Measurements from ENCODE around the gene APC2. TPM values are rescaled to one million over a fixed set of nuclear protein-coding genes. Genes with fewer than 3 reads are reported as not detected.

APC2 gene
- total RNA-seq, 1 donor from 2014 or later = 0.22 TPM

DNA sequence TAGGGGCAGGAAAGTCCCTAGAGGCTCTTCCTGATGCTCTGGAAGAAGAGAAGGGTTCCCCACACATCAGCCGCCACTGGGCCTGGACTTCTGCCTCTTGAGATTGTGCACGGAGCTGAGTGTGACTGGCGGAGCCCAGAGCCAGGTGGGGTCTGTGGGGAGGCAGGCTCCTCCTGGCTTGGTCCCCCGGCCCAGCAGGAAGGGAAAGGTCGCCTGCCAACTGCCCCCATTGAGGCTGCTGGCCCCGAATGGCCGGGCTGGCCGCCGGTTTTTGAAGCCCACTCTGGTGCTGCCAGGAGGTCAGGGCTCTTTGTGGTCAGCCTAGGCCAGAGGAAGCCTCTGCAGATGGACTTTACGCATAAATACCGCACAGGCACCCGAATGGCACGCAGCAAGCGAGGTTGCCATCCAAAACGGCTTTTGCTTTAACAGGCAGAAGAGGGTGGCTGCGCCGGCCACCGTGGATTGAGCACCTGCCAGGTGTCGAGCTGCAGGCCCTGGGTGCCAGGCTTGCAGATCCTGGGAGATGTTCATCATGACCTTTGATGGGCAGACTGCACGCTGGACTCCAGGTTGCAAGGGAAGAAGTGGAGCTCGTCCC lies 37.5 kb upstream of the APC2 start:
- H3K4me3 ChIP-seq = no peak overlapping the region
- no peak for DNase-seq
- H3K36me3 ChIP-seq = peaks cover 10% of the 10 kb centered on the region
- H3K4me1 ChIP-seq = peaks cover 97% of the 10 kb centered on the region
- H3K27ac ChIP-seq (replicated peaks) = peak overlapping the region; percentile 96
- no peaks in the 10 kb centered on the region for H3K9me3 ChIP-seq (replicated peaks)
- intact Hi-C loops (cut with micrococcal nuclease) = no loop called here
- no peaks in the 10 kb centered on the region for H3K27me3 ChIP-seq (ENCODE audit: low read depth)
- TF ChIP-seq, protein P1, sequence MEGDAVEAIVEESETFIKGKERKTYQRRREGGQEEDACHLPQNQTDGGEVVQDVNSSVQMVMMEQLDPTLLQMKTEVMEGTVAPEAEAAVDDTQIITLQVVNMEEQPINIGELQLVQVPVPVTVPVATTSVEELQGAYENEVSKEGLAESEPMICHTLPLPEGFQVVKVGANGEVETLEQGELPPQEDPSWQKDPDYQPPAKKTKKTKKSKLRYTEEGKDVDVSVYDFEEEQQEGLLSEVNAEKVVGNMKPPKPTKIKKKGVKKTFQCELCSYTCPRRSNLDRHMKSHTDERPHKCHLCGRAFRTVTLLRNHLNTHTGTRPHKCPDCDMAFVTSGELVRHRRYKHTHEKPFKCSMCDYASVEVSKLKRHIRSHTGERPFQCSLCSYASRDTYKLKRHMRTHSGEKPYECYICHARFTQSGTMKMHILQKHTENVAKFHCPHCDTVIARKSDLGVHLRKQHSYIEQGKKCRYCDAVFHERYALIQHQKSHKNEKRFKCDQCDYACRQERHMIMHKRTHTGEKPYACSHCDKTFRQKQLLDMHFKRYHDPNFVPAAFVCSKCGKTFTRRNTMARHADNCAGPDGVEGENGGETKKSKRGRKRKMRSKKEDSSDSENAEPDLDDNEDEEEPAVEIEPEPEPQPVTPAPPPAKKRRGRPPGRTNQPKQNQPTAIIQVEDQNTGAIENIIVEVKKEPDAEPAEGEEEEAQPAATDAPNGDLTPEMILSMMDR (IDR thresholded peaks at IDR 0.05; ENCODE audit: borderline replicate concordance) = no peak

DNA sequence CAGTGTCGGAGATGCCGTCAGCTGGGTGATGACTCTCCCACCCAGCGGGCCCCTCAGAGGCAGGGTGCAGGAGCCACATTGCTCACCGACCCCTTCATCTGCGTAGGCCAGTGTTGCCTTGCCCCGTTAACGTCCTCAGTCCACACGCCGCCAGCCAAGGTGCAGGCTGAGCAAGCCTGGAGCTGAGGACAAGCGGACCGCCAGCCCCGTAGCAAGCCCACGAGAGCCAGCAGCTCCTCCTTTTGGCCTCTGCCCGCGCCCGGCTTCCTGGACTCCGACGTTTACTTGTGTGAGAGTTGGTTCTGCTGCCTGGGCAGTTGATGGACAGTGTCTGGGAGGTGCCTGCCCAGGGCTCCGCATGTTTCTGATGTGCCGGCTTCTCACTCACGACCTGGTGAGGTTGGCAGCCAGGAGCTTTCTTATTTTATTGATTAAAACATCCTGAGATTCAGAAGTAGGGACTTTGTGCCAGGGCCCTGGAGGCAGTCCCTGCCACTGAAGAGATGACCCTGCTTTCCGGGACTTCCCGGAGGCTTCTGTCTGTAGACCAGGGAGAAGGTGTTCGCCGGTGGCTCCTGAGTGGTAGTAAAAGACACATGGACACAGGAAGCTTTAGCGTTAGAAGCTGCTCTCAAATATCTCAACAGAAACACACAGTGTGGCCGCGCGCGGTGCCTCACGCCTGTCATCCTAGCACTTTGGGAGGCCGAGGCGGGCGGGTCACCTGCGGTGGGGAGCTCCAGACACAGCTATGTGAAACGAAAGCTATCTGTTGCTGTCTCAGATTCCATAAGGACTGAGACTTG lies 36.7 kb upstream of the APC2 start:
- Histone ChIP-seq H3K4me3 (no peak overlapping the region), H3K4me1 (peaks cover 100% of the 10 kb centered on the region), H3K27ac (replicated peaks) (peak overlapping the region; percentile 14), H3K36me3 (peaks cover 10% of the 10 kb centered on the region), H3K27me3 (ENCODE audit: low read depth) (no peaks in the 10 kb centered on the region), H3K9me3 (replicated peaks) (no peaks in the 10 kb centered on the region)
- intact Hi-C loops (cut with micrococcal nuclease) = no loop called here
- TF ChIP-seq, protein P1 (IDR thresholded peaks at IDR 0.05; ENCODE audit: borderline replicate concordance) = no peak
- no peak for DNase-seq

DNA sequence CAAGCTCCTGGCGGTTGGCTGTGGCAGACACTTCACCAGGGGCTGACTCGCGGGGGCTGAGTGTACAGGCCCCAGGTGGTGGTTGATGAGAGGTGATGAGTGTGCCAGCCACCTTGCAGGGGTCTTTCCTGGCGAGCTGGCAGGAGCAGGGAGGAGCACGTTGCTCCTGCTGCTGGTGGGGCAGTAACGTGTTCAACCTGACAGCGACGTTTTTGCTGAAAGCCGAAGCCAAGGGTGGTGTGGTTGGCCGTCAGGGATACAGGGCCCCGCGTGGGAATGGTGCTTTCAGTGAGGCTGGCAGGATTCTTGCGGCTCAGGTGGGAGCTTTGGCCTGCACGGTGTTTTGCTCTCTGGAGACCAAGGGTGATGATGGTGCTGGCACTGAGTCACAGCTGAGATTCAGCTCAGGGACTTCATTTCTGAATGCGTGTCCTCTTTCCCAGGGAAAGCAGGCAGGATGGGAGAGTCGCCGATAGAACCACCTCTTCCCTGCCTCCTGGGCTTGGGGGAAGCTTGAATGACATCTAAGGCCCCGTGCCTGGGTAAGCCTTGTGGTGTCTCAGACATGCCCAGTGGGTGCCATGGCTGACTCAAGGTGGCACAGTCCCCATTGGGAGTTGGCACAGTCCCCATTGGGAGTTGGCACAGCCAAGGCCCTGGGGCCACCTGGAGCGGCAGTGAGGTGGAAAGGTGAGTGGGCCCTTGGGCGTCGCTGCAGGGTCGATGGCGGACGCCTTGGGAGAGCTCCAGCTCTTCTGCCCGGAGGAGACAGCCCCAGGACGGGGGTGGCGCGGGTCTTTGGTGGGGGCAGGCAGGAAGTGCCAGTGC lies 33.7 kb upstream of the APC2 start:
- peaks cover 29% of the 10 kb centered on the region for H3K36me3 ChIP-seq
- DNase-seq = no peak
- TF ChIP-seq, protein P1 (IDR thresholded peaks at IDR 0.05; ENCODE audit: borderline replicate concordance) = no peak
- no peaks in the 10 kb centered on the region for H3K27me3 ChIP-seq (ENCODE audit: low read depth)
- intact Hi-C loops (cut with micrococcal nuclease) = no loop called here
- H3K4me3 ChIP-seq = peak overlapping the region; percentile 46
- peaks cover 84% of the 10 kb centered on the region for H3K4me1 ChIP-seq
- peak overlapping the region; percentile 80 for H3K27ac ChIP-seq (replicated peaks)
- no peaks in the 10 kb centered on the region for H3K9me3 ChIP-seq (replicated peaks)

DNA sequence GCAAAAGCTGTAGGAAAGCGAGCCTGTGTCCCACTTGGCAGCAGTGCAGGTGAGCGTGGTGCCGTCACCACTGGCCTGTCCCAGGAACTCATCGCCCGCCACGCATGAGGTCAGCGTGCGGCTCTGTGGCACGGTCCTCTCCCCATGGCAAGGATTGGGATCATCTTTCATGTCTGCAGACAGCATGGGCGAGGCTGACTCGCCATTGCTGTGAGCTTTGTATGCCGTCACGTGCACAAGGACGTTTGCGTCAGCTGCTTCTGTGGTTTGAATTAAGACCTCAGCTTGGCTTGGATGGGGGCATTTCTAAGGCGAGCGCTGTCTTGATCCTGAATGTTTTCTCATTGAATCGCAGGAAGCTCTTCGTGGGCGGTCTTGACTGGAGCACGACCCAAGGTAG lies 32.8 kb upstream of the APC2 start:
- no peak for DNase-seq
- TF ChIP-seq, protein P1 (IDR thresholded peaks at IDR 0.05; ENCODE audit: borderline replicate concordance) = no peak
- Histone ChIP-seq H3K9me3 (replicated peaks) (no peaks in the 10 kb centered on the region), H3K4me1 (peaks cover 78% of the 10 kb centered on the region), H3K27ac (replicated peaks) (no peak overlapping the region), H3K4me3 (no peak overlapping the region), H3K27me3 (ENCODE audit: low read depth) (no peaks in the 10 kb centered on the region), H3K36me3 (peaks cover 38% of the 10 kb centered on the region)
- intact Hi-C loops (cut with micrococcal nuclease) = no loop called here

DNA sequence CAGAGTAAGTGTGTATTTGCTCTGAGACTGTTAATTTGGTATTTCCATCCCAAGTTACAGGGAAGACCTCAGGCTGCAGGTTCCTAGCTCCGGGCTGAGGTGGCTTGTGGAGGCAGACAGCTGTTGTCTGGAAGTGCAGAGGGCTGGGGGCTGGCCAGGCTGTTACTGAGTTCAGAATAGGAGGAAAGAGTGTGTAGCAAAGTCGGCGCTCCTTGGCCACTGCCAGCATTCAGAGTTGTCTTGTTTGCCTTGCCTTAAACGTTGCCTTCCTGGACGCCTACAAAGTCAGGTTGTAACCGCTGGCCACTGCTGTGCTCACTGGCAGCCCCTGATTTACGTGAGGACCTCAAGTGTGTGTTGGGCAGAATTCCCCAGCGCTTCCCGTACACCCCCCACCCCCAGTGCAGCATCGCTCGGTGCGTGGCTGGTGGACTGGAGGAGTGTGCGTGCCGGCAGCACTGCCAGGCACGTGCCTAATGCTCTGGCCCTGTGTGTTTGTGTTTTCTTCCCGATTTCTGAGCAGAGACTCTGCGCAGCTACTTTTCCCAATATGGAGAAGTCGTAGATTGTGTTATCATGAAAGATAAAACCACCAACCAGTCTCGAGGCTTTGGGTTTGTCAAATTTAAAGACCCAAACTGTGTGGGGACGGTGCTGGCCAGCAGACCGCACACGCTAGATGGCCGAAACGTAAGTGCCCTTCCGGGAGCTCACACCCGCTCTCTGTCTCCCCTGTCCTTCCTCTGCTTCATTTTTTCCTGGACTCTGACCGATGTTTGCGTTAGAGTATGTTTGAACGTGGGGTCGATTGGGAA lies 32.0 kb upstream of the APC2 start:
- H3K27me3 ChIP-seq (ENCODE audit: low read depth) = no peaks in the 10 kb centered on the region
- H3K27ac ChIP-seq (replicated peaks) = peak overlapping the region; percentile 71
- H3K36me3 ChIP-seq = peaks cover 43% of the 10 kb centered on the region
- no peaks in the 10 kb centered on the region for H3K9me3 ChIP-seq (replicated peaks)
- intact Hi-C loops (cut with micrococcal nuclease) = no loop called here
- H3K4me1 ChIP-seq = peaks cover 73% of the 10 kb centered on the region
- TF ChIP-seq, protein P1 (IDR thresholded peaks at IDR 0.05; ENCODE audit: borderline replicate concordance) = no peak
- no peak for DNase-seq
- no peak overlapping the region for H3K4me3 ChIP-seq

Measured in left ventricle myocardium inferior (tissue), 1 donor.